GM21526 (cell line): ENCODE results near the gene NOS1.
"Not testable (repeated sequence)": the region's sequence is repeated elsewhere in the genome, so short reads cannot be mapped to it uniquely, and the experiment has no call there.

Experiments used
- ATAC-seq: cut with Tn5 transposase; IDR thresholded peaks from one replicate; pipeline ENCODE4 v1.9.1; 2021; ENCODE audit warnings: moderate library complexity; ENCODE audit not compliant: unreplicated experiment, low FRiP score

The NOS1 gene

GRCh38 chr12:117279606-117280005 is 81.8 kb downstream of the NOS1 start:
- no peak for ATAC-seq

DNA sequence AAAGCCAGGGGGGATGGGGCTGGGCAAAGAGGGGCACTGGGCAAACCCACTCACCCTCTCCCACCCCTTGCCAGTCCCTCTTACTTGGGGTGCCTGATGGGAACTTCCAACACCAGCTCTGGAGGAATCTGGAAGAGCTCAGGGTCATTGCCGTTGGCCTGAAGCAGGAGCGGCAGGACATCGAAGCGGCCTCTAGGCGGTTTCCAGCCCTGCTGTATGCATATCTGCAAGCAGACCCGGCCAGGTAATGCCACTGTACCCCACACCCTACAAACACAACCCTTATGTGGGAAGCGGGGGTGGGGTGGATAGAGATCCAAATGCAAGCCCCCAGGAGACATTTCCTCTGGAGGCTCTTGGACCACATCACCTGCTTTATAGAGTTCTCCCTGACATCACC is 83.6 kb downstream of the NOS1 start:
- ATAC-seq = no peak

DNA sequence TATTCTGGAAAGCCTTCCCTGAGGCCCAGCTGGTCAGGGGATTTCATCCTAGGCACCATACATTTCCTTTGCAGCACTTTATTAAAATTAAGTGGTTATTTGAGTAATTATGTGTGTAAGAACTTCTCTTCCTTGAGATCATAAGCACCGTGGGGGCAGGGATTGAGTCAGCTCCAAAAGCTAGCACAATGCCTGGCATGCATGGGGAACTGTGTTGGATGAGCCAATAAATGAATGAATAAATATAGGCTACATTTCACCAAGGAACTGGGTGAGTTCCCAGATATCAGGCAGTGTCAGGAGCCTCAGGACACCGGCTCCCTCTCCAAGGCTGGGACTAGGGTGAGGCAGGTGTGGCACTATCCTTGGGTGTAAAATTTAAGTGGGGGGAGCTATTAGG is 88.3 kb downstream of the NOS1 start:
- ATAC-seq = no peak

DNA sequence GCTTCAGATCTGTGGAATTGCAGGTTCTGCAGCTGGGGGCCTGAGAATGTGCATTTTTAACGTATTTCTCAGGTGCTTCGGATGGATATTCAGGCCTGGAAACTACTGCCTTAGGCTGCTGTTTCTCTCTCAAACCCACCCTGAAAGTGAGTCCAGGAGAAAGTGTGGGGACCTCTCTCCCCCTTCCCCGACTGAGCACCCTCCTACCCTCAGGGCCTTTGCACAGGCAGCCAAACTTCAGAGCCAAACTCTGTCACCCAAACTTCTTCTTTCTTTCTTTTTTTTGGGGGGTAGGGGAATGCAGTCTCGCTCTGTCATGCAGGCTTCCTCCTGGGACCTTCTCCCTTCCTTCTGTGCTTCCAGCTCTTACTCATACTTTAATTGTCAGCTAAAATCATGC is 88.7 kb downstream of the NOS1 start:
- ATAC-seq = no peak

GRCh38 chr12:117262749-117263148 is 98.7 kb downstream of the NOS1 start:
- ATAC-seq = no peak

- ATAC-seq = no peak
Measured at GRCh38 chr12:117261247-117261646, 100.2 kb downstream of the NOS1 start.

DNA sequence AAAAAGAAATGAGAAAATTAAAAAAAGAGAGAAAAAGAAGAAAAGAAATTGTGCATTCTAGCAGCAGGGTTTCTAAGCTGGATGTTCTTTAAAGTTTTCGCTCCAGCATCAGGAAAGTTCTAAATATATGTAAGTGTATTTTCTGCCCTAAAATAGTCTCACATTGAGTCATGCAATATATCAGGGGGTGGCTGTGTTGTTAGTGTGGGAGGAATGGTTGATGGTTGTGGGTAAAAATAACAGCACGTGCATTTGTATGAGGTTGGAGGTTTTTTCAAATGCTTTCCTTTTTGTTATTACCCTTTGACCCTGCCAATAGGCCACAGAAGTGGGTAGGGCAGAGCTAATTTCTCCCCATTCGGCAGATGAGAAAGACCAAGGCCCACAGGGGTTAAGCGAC is 106.0 kb downstream of the NOS1 start:
- no peak for ATAC-seq

GRCh38 chr12:117243488-117243887 is 117.9 kb downstream of the NOS1 start:
- ATAC-seq = no peak

- no peak for ATAC-seq
Measured at GRCh38 chr12:117241697-117242096, 119.7 kb downstream of the NOS1 start.

DNA sequence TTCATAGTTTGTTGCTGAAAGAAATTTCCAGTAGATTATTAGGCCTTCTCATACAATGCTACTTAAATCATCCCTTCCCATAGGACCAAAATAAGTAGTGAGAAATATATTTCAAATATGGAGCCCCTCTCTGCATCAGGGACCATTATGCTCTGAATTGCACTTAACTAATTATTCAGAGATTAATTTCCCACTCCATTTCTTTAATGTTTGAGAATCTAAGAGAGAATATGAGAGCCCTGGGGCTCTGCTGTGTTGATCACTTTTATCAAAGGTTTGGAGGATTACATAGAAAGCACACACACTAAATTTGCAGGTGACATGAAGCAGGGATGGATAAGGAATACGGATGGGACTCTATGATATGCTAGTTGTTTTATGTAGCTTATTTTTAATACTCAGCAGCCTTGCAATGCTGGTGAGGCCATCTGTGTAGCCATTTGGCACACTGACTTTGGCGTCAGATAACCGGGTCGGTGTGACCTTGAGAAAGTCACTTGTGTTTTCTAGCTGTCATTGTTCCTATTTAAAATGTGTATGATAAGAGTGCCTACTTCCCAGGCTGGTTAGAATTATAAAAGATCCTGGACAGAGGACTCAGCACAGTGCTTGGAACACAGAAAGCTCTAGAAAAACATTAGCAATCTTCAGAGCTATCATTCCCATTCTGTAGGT is 121.2 kb downstream of the NOS1 start:
- no peak for ATAC-seq

DNA sequence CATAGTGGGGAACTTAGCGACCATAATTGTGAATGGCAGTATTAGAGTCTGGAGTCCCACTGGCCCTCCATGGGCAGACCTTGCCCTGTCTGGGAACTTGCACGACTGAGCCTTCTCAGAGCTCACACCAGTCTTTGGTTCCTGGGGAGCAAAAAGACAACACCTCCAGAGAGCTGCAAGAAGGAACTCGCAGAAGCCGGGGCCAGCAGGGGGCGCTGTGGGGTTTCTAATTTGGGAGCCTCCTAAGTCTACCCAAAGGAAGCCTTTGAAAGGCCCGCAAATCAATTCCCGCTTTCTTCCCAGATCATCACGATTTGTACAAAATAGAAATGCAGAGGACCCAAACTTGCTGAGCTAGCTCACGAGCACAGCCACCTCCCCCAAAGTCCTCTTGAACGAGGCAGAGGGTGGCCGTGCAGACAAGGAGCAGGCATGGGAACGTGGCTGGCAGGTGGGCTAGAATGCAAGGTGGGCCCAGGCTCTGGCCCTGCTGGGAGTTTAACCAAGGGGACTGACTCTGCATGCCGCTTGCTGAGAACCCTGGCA is 124.9 kb downstream of the NOS1 start:
- no peak for ATAC-seq

DNA sequence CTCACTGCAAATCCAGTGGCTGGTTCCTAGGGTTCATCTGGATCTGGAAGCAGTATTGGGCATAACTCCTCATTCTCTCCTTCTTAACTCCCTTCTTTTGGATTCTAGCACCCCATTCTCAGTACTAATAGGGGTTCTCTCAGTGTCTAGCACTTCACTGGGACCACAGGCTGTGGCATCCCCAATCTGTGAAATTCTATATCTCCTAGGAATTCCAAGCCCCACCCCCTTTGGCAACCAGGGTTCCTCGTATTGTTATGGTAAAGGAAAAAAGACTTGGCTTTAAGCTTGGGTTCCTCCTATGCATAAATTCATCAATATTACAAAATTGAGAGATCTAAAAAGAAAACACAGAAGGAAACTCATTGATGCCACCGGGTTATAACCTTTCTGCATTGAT is 126.2 kb downstream of the NOS1 start:
- ATAC-seq = no peak

GRCh38 chr12:117234441-117234840 is 127.0 kb downstream of the NOS1 start:
- ATAC-seq = no peak

DNA sequence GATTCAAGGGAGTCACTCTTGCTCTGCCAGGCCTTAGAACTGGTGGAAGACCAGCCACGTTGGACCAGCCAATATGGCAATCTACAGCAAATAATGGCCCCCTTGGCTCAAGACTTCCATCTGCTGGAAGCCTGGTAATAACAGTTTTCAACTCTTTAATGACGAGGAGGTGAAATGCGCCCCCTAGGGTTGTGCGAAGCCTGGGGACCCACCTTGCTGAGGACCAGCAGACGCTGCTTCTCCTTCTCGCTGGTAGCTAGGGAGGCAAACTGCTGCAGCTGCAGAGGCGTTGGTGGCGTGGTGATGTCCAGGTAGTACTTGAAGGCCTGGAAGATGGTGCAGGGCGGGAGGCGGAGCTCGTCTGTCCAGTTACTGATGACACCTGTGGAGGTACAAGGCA is 129.7 kb downstream of the NOS1 start:
- no peak for ATAC-seq

GRCh38 chr12:117228239-117228638 is 133.2 kb downstream of the NOS1 start:
- no peak for ATAC-seq

GRCh38 chr12:117227000-117227653 is 134.3 kb downstream of the NOS1 start:
- ATAC-seq = no peak

GRCh38 chr12:117226505-117226904 is 134.9 kb downstream of the NOS1 start:
- no peak for ATAC-seq

- ATAC-seq = no peak
Measured at GRCh38 chr12:117225179-117225578, 136.2 kb downstream of the NOS1 start.

GRCh38 chr12:117220947-117221346 is 140.5 kb downstream of the NOS1 start:
- not testable (repeated sequence) for ATAC-seq

GRCh38 chr12:117218149-117218548 is 143.3 kb downstream of the NOS1 start:
- ATAC-seq = no peak

DNA sequence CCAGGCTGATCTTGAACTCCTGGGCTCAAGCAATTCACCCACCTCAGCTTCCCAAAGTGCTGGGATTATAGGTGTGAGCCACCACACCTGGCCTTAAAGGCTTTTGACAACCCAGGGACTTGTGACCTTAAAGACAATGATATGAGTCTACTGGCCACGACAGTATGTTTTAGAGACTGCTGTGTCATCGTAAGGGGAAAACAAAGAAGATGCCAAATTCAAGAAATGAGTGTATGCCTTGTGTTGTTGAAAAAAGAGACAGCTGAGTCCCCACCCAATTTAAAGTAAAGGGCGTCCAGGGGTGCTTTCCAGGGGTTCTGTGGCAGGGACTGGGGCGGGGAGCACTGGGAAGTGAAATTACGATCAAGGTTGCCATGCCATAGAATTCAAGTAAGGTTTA is 144.7 kb downstream of the NOS1 start:
- no peak for ATAC-seq

DNA sequence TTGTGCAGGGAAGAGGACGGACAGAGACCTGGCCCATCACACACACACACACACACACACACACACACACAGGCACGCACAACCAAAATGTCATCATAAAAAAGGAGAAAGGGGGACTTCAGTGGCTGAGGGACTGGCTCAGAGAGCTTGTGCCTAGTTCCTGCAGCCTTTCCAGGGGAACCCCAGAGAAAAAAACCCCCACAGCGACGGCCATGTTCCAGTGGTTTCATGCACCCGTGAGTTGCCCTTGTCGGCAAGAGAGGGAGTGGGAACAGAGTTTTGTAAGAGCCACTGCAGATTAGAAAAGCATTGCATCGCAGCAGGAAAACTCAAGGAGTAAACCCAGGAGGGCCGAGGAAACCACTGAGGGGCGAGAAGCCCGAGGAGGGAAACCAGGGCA is 146.6 kb downstream of the NOS1 start:
- no peak for ATAC-seq
